Erythroblast (primary cell): ENCODE measurements around the gene SULF2.

ENCODE experiments used
- GATA1 ChIP-seq: IDR thresholded peaks from 2 replicates; pipeline ENCODE4 v1.6.1; 2011; ENCODE audit warnings: low read depth, mild to moderate bottlenecking, control low read depth, low read length, moderate library complexity
- POLR2A ChIP-seq: IDR thresholded peaks from 2 replicates; pipeline ENCODE4 v1.6.1; 2011; ENCODE audit warnings: mild to moderate bottlenecking, low read length

GRCh38 chr20:47751449-47751848 lies 33.8 kb downstream of the SULF2 start:
- TF ChIP-seq POLR2A (no peak), GATA1 (no peak)
